SK-N-SH (cell line): ENCODE results near the gene PPP1R1C. TPM values are rescaled to one million over a fixed set of nuclear protein-coding genes. Genes with fewer than 3 reads are reported as not detected.

Experiments used
- CTCF ChIA-PET: fragments of 300-600, 350-600 bp; formaldehyde crosslinking; extraction: SDS; loops from one replicate; lab custom pipeline; 2021; lab: Yijun Ruan, JAX
- POLR2A ChIA-PET: fragments of 350-600 bp; sonication (Branson Sonifier 250); formaldehyde crosslinking; extraction: SDS; loops from one replicate; lab custom pipeline; 2020; ENCODE audit warnings: antibody characterized with exemption, inconsistent platforms; lab: Yijun Ruan, JAX
- DNase-seq: peaks from one replicate; pipeline ENCODE4 v3.0.0; 2012
- H2AFZ ChIP-seq: fragments of 200-600 bp; sonication (generic); 2 replicates; pipeline ENCODE4 v1.8.1; 2016; ENCODE audit warnings: antibody characterized with exemption, mild to moderate bottlenecking, low read depth
- H3F3A ChIP-seq: fragments of 200-600 bp; sonication (generic); replicated peaks from 2 replicates; pipeline ENCODE3; 2016; ENCODE audit warnings: antibody characterized with exemption, mild to moderate bottlenecking; ENCODE audit not compliant: insufficient read depth
- H3K27ac ChIP-seq, 2 experiments: fragments of 200-500 bp in 1 of 2; fragments of 200-600 bp in 1 of 2; sonication (Bioruptor generic) in 1 of 2; sonication (generic), shearing (Covaris generic) in 1 of 2; 2 replicates each; pipeline versions ENCODE4 v1.5.1 to v1.6.1; 2014 to 2016; ENCODE audit warnings: low read depth in 2 of 2, inconsistent platforms in 1 of 2, low read length in 1 of 2, mild to moderate bottlenecking in 1 of 2, mixed read lengths in 1 of 2
- H3K27me3 ChIP-seq: fragments of 200-600 bp; sonication (generic), shearing (Covaris generic); 2 replicates; pipeline ENCODE4 v1.6.1; 2016; ENCODE audit warnings: mixed run types; ENCODE audit not compliant: insufficient read depth
- H3K36me3 ChIP-seq, 2 experiments: fragments of 200-500 bp in 1 of 2; fragments of 200-600 bp in 1 of 2; sonication (Bioruptor generic) in 1 of 2; sonication (generic) in 1 of 2; replicated peaks in 1 of 2; 2 replicates each; pipeline versions ENCODE3 to v1.5.1; 2014 to 2016; ENCODE audit warnings: low read length in 1 of 2, mild to moderate bottlenecking in 1 of 2; ENCODE audit not compliant: insufficient read depth in 2 of 2, control insufficient read depth in 1 of 2
- H3K4me1 ChIP-seq, 2 experiments: fragments of 200-500 bp in 1 of 2; fragments of 200-600 bp in 1 of 2; sonication (Bioruptor generic) in 1 of 2; sonication (generic), shearing (Covaris generic) in 1 of 2; 2 replicates each; pipeline versions ENCODE4 v1.5.1 to v1.6.1; 2014 to 2016; ENCODE audit warnings: low read depth in 1 of 2, low read length in 1 of 2, mixed run types in 1 of 2; ENCODE audit not compliant: insufficient read depth in 2 of 2, control insufficient read depth in 1 of 2
- H3K4me2 ChIP-seq: fragments of 200-600 bp; sonication (generic), shearing (Covaris generic); 2 replicates; pipeline ENCODE4 v1.6.1; 2017; ENCODE audit warnings: mixed run types
- H3K4me3 ChIP-seq, 2 experiments: fragments of 200-500 bp in 1 of 2; fragments of 200-600 bp in 1 of 2; sonication (Bioruptor generic) in 1 of 2; sonication (generic), shearing (Covaris generic) in 1 of 2; 2 replicates each; pipeline versions ENCODE4 v1.5.1 to v1.8.1; 2014 to 2016; ENCODE audit warnings: low read depth in 2 of 2, inconsistent platforms in 1 of 2, low read length in 1 of 2, mild to moderate bottlenecking in 1 of 2, mixed read lengths in 1 of 2, moderate library complexity in 1 of 2
- H3K79me2 ChIP-seq: fragments of 200-600 bp; sonication (generic); 2 replicates; pipeline ENCODE4 v1.8.1; 2017; ENCODE audit warnings: mild to moderate bottlenecking; ENCODE audit not compliant: insufficient read depth
- H3K9ac ChIP-seq: fragments of 200-600 bp; sonication (generic); 2 replicates; pipeline ENCODE4 v1.6.1; 2017; ENCODE audit warnings: mixed run types
- H3K9me2 ChIP-seq: fragments of 200-600 bp; sonication (generic); 2 replicates; pipeline ENCODE4 v1.6.1; 2017; ENCODE audit warnings: mixed run types
- H3K9me3 ChIP-seq: fragments of 200-600 bp; sonication (generic); 2 replicates; pipeline ENCODE4 v1.6.1; 2017; ENCODE audit warnings: mixed run types, mild to moderate bottlenecking, moderate library complexity
- H4K20me1 ChIP-seq: fragments of 200-600 bp; sonication (generic); 2 replicates; pipeline ENCODE4 v1.6.1; 2017; ENCODE audit warnings: mild to moderate bottlenecking, mixed run types; ENCODE audit not compliant: insufficient read depth
- CHD2 ChIP-seq: fragments of 150-350 bp; IDR thresholded peaks from 2 replicates; pipeline ENCODE4 v1.6.1; 2018; ENCODE audit warnings: low read length; ENCODE audit not compliant: partially characterized antibody
- ELF1 ChIP-seq: IDR thresholded peaks from 2 replicates; pipeline ENCODE4 v1.4.0; 2012
- EP300 ChIP-seq, 2 experiments: IDR thresholded peaks; 2 replicates each; pipeline versions ENCODE4 v1.4.0 to v1.6.1; 2012; ENCODE audit warnings: borderline replicate concordance in 1 of 2, low read depth in 1 of 2, low read length in 1 of 2
- FOSL2 ChIP-seq: IDR thresholded peaks from 2 replicates; pipeline ENCODE4 v1.4.0; 2012; ENCODE audit warnings: low read depth, mild to moderate bottlenecking, moderate library complexity, borderline replicate concordance
- GATA2 ChIP-seq: sonication (generic); formaldehyde crosslinking; IDR thresholded peaks from 2 replicates; pipeline ENCODE4 v1.5.0; 2020; ENCODE audit warnings: mild to moderate bottlenecking, missing genetic modification reagents
- IRF3 ChIP-seq: fragments of 150-350 bp; IDR thresholded peaks from 2 replicates; pipeline ENCODE4 v1.6.1; 2016; ENCODE audit warnings: mild to moderate bottlenecking, low read depth, low read length
- MXI1 ChIP-seq: IDR thresholded peaks from 2 replicates; pipeline ENCODE4 v1.6.1; 2012; ENCODE audit warnings: mild to moderate bottlenecking, low read depth, low read length, improper control_type of control experiment
- NRF1 ChIP-seq: IDR thresholded peaks from 2 replicates; pipeline ENCODE4 v1.6.1; 2012; ENCODE audit warnings: low read depth, mild to moderate bottlenecking, low read length
- POLR2AphosphoS5 ChIP-seq: IDR thresholded peaks from 2 replicates; pipeline ENCODE4 v1.6.1; 2012; ENCODE audit warnings: low read depth, low read length
- REST ChIP-seq: IDR thresholded peaks from 2 replicates; pipeline ENCODE4 v1.6.1; 2012; ENCODE audit warnings: mild to moderate bottlenecking, low read depth, low read length, moderate library complexity
- RFX5 ChIP-seq: IDR thresholded peaks from 2 replicates; pipeline ENCODE4 v1.6.1; 2012; ENCODE audit warnings: mild to moderate bottlenecking, improper control_type of control experiment, low read length
- TAF1 ChIP-seq: IDR thresholded peaks from 2 replicates; pipeline ENCODE4 v1.6.1; 2012; ENCODE audit warnings: low read depth, mild to moderate bottlenecking, low read length, moderate library complexity, borderline replicate concordance
- TCF12 ChIP-seq: IDR thresholded peaks from 2 replicates; pipeline ENCODE4 v1.4.0; 2012
- TEAD4 ChIP-seq: IDR thresholded peaks from 2 replicates; pipeline ENCODE4 v1.4.0; 2012; ENCODE audit warnings: mild to moderate bottlenecking, borderline replicate concordance; ENCODE audit not compliant: insufficient read depth
- USF1 ChIP-seq: IDR thresholded peaks from 2 replicates; pipeline ENCODE4 v1.4.0; 2012; ENCODE audit warnings: low read depth, borderline replicate concordance
- USF2 ChIP-seq: fragments of 150-350 bp; IDR thresholded peaks from 2 replicates; pipeline ENCODE4 v1.6.1; 2017; ENCODE audit warnings: antibody characterized with exemption, low read length, low read depth, borderline replicate concordance
- YY1 ChIP-seq: IDR thresholded peaks from 2 replicates; pipeline ENCODE4 v1.4.0; 2012; ENCODE audit warnings: low read depth, mild to moderate bottlenecking
- WGBS: methylation state at CpG from one replicate; pipeline ENCODE4 v1.1.6; 2017; ENCODE audit warnings: low lambda C conversion rate; 5-methylcytosine and 5-hydroxymethylcytosine counted together
- polyA plus RNA-seq, 3 experiments: library from polyadenylated mRNA; depleted of rRNA; stranded (reverse); fragments of >200 nt; gene quantifications; 2 replicates each; pipeline ENCODE4 v1.2.3, GENCODE V29; 2012

PPP1R1C gene
- polyA plus RNA-seq, 1 of the 3 experiments (the other 2 are of a cell fraction), result 0.41 TPM

- Histone ChIP-seq H3K4me2 (no peak overlapping the region), H4K20me1 (no peaks in the 10 kb centered on the region), H2AFZ (no peak overlapping the region), H3K4me3 (no peak overlapping the region), H3K9ac (no peak overlapping the region), H3K79me2 (no peaks in the 10 kb centered on the region), H3K27me3 (no peaks in the 10 kb centered on the region), H3K27ac (no peak overlapping the region), H3K9me2 (no peaks in the 10 kb centered on the region), H3K4me1 (no peaks in the 10 kb centered on the region), H3K9me3 (no peaks in the 10 kb centered on the region), H3F3A (no peaks in the 10 kb centered on the region), H3K36me3 (no peaks in the 10 kb centered on the region)
- DNase-seq, result no peak
- ChIA-PET CTCF (interaction anchor here (0.7 kb wide), 1 partner anchor 1831 kb away, joined by 4 read pairs; no protein-coding TSS in a partner anchor), POLR2A (no interaction called here)
- TF ChIP-seq ELF1 (no peak), FOSL2 (no peak), IRF3 (no peak), TCF12 (no peak), EP300 (IDR thresholded peaks at IDR 0.05; ENCODE audit: borderline replicate concordance in 1 of 2, low read depth in 1 of 2, low read length in 1 of 2) (no peak)
- WGBS, result 91% methylated on average over 2 of the region's 2 CpGs
Measured at GRCh38 chr2:181998891-181999654, 13.4 kb downstream of the PPP1R1C start.

- no peak for TF ChIP-seq YY1
- TF ChIP-seq USF1, result no peak
- TF ChIP-seq TCF12, result no peak
- no peak for TF ChIP-seq MXI1
- no peak for TF ChIP-seq ELF1
- TF ChIP-seq CHD2, result no peak
- TF ChIP-seq GATA2 (CRISPR knock-in tag), result no peak
- no peak for TF ChIP-seq USF2
- TF ChIP-seq NRF1, result no peak
- no peak for TF ChIP-seq RFX5
- TF ChIP-seq POLR2AphosphoS5, result no peak
- TF ChIP-seq TAF1, result no peak
- TF ChIP-seq TEAD4, result no peak
- no peak for TF ChIP-seq REST
- H3K4me1 ChIP-seq, result no peaks in the 10 kb centered on the region; a peak in 2 of 4 replicates
- no peaks in the 10 kb centered on the region for H3F3A ChIP-seq
- WGBS, result 79% methylated on average over 3 of the region's 3 CpGs
- no peaks in the 10 kb centered on the region for H3K9me2 ChIP-seq
- no peaks in the 10 kb centered on the region for H3K79me2 ChIP-seq
- no peaks in the 10 kb centered on the region for H4K20me1 ChIP-seq
- H3K4me2 ChIP-seq, result no peak overlapping the region
- no peak overlapping the region for H2AFZ ChIP-seq
- H3K36me3 ChIP-seq, result no peaks in the 10 kb centered on the region
- ChIA-PET CTCF (no interaction called here), POLR2A (no interaction called here)
- H3K9me3 ChIP-seq, result no peaks in the 10 kb centered on the region
- H3K4me3 ChIP-seq, result no peak overlapping the region
- DNase-seq, result no peak
- H3K27ac ChIP-seq, result no peak overlapping the region
- H3K9ac ChIP-seq, result no peak overlapping the region
- H3K27me3 ChIP-seq, result no peaks in the 10 kb centered on the region
Measured at GRCh38 chr2:181999911-182000310, 14.3 kb downstream of the PPP1R1C start.
